Measurements from ENCODE around the gene ASXL1. TPM values are rescaled to one million over a fixed set of nuclear protein-coding genes. Genes with fewer than 3 reads are reported as not detected.

ASXL1 gene
- total RNA-seq, 4 donors from 2014 or later, result 69.1 to 116 (median 102) TPM

- no peaks in the 10 kb centered on the region for H3K27me3 ChIP-seq
- H3K4me3 ChIP-seq, result no peak overlapping the region
- H3K4me1 ChIP-seq, result peaks cover 0 to 21% of the 10 kb centered on the region in 2 donors
- intact Hi-C loops (cut with DNase I; ENCODE audit: low total_unique reads), result no loop called here
- no peaks in the 10 kb centered on the region for H3K36me3 ChIP-seq
- no peaks in the 10 kb centered on the region for H3K9me3 ChIP-seq
- TF ChIP-seq, protein P1, sequence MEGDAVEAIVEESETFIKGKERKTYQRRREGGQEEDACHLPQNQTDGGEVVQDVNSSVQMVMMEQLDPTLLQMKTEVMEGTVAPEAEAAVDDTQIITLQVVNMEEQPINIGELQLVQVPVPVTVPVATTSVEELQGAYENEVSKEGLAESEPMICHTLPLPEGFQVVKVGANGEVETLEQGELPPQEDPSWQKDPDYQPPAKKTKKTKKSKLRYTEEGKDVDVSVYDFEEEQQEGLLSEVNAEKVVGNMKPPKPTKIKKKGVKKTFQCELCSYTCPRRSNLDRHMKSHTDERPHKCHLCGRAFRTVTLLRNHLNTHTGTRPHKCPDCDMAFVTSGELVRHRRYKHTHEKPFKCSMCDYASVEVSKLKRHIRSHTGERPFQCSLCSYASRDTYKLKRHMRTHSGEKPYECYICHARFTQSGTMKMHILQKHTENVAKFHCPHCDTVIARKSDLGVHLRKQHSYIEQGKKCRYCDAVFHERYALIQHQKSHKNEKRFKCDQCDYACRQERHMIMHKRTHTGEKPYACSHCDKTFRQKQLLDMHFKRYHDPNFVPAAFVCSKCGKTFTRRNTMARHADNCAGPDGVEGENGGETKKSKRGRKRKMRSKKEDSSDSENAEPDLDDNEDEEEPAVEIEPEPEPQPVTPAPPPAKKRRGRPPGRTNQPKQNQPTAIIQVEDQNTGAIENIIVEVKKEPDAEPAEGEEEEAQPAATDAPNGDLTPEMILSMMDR (IDR thresholded peaks at IDR 0.05), result no peak
- TF ChIP-seq POLR2A (IDR thresholded peaks at IDR 0.05), result no peak
- no peak for DNase-seq
- H3K27ac ChIP-seq, result no peak overlapping the region
Measured at GRCh38 chr20:32460683-32461320, 102.7 kb downstream of the ASXL1 start.

GRCh38 chr20:32461836-32462600 is 103.9 kb downstream of the ASXL1 start:
- Histone ChIP-seq H3K9me3 (no peaks in the 10 kb centered on the region), H3K4me1 (peaks cover 0 to 15% of the 10 kb centered on the region in 2 donors), H3K27ac (no peak overlapping the region), H3K36me3 (no peaks in the 10 kb centered on the region), H3K4me3 (no peak overlapping the region), H3K27me3 (no peaks in the 10 kb centered on the region)
- intact Hi-C loops (cut with DNase I; ENCODE audit: low total_unique reads), result no loop called here
- no peak for TF ChIP-seq POLR2A (IDR thresholded peaks at IDR 0.05)
- DNase-seq, result no peak

DNA sequence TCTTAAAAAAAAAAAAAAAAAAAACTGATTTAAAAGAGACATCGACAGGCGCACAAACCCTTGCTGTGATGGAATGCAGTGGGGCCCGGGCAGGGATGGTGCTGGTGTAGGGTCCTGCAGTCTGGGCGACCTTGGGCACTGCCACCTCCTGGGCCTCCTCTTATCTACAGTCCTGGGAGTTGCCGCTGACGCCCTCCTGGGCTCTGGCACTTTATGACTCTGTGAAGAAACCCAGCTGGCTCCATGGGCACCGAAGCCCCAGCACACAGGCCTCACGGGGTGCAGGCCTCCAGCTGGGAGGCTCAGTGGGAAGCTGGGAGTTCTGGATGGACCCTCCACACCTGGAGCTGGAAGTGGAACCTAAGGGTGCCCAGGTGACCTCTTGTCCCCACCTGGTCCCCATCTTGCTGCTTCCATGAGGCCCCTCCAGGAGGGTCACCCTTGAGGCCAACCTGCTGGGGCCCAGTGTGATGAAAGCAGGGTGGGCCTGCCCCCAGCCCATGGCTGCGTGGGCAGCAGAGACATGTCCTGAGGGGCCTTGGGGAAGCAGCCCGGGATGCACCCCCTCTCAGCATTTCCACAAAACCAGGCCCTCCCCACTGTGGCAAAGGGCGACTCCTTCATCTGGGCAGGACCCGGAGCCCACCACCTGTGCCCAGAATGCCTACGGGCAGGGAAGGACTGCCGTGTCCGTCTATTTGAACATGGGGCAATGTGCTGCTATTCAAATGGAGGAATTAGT is 104.9 kb downstream of the ASXL1 start:
- no peak for TF ChIP-seq POLR2A (IDR thresholded peaks at IDR 0.05)
- TF ChIP-seq, protein P1 (IDR thresholded peaks at IDR 0.05), result no peak
- Histone ChIP-seq H3K27ac (no peak overlapping the region), H3K4me1 (peaks cover 0 to 17% of the 10 kb centered on the region in 2 donors)

DNA sequence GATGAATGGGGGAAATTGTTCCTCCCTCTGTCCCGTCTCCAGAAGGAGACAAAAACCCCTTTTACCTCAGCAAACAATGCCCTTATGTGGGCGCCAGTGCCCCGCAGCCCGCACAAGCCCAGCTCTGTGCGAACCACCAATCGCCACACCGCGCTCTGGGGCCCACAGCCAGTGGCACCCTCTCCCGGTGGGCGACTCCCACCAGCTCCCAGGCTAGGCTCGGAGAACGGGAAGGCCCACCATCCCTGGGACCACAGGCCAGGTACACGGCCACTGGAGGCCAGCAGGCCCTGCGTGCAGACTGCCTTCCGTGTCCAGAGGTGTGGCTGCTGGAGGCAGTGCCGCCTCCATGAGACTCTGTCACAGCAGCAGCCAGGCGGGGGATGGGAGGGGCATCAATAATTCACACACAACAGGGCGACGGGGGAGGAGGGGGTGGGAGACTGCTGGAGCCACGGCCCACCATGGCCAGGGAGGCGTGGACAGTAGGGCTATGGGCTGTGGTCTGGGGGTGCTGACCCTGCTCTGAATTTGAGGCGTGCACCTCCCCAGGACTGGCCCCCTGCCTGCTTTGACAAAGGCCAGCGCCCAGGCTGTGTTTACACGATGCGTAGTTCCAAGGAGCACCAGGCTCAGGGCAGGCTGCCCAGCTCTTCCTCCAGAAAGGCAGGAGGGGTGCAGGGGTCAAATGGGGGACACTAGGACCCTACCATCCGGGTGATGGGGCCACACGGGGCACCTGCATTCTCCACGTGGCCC is 105.7 kb downstream of the ASXL1 start:
- H3K36me3 ChIP-seq, result no peaks in the 10 kb centered on the region
- H3K4me3 ChIP-seq, result no peak overlapping the region
- peaks cover 0 to 17% of the 10 kb centered on the region in 2 donors for H3K4me1 ChIP-seq
- no peak for DNase-seq
- no peaks in the 10 kb centered on the region for H3K27me3 ChIP-seq
- no peaks in the 10 kb centered on the region for H3K9me3 ChIP-seq
- TF ChIP-seq, protein P1 (IDR thresholded peaks at IDR 0.05), result no peak
- TF ChIP-seq POLR2A (IDR thresholded peaks at IDR 0.05), result no peak
- intact Hi-C loops (cut with DNase I; ENCODE audit: low total_unique reads), result no loop called here
- H3K27ac ChIP-seq, result no peak overlapping the region

More for the DNA sequence above, 104.9 kb downstream of the ASXL1 start:
- intact Hi-C loops (cut with DNase I; ENCODE audit: low total_unique reads), result no loop called here
- Histone ChIP-seq H3K4me3 (no peak overlapping the region), H3K9me3 (no peaks in the 10 kb centered on the region), H3K27me3 (no peaks in the 10 kb centered on the region), H3K36me3 (no peaks in the 10 kb centered on the region)
- no peak for DNase-seq

GRCh38 chr20:32464401-32465091 is 106.4 kb downstream of the ASXL1 start:
- peaks cover 0 to 17% of the 10 kb centered on the region in 2 donors for H3K4me1 ChIP-seq
- H3K4me3 ChIP-seq, result no peak overlapping the region
- intact Hi-C loops (cut with DNase I; ENCODE audit: low total_unique reads), result no loop called here
- no peak overlapping the region for H3K27ac ChIP-seq
- H3K27me3 ChIP-seq, result no peaks in the 10 kb centered on the region
- H3K36me3 ChIP-seq, result no peaks in the 10 kb centered on the region
- TF ChIP-seq, protein P1 (IDR thresholded peaks at IDR 0.05), result no peak
- no peak for TF ChIP-seq POLR2A (IDR thresholded peaks at IDR 0.05)
- no peak for DNase-seq
- no peaks in the 10 kb centered on the region for H3K9me3 ChIP-seq
